Measurements from ENCODE around the gene SMURF1. TPM values are rescaled to one million over a fixed set of nuclear protein-coding genes. Genes with fewer than 3 reads are reported as not detected.

SMURF1 gene
- total and polyA plus RNA-seq, 2 of the 4 experiments (the other 2 are of a cell fraction) = 13.4 to 20.3 TPM

DNA sequence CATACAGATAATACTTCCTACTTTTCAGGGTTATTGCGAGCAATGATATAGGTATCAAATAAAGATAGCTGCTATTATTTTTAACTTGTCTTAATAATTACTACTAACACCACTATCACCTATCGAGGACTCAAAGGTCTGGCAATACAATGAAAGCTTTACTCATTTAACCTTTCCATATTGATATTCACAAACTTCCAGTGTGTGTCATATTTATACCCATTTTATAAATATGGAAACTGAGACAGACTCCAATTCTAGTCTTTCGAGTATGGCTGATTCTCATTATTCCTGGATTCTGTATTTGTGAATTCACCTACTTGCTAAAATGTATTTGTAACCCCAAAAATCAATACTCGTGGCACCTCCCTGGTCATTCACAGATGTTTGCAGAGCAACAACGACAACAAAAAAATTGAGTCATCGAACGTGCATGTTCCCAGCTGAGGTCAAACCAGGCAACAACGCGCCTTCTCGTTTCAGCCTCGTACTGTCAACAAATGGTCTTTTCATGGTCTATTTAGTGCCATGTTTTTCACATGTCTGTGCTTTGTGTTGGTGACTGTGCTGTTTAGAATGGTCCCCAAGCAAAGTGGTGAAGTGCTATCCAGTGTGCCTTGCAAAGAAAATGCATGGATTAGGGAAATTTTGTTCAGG lies 51.7 kb downstream of the SMURF1 start:
- Histone ChIP-seq H3K27ac (ENCODE audit: insufficient read depth, low read length) (no peak overlapping the region), H3K4ac (ENCODE audit: low read depth, low read length) (no peak overlapping the region), H3K4me3 (ENCODE audit: insufficient read depth, low read depth, low read length) (no peak overlapping the region), H3K18ac (ENCODE audit: low read depth, low read length) (no peak overlapping the region), H3K27me3 (ENCODE audit: control insufficient read depth, insufficient read depth, low read length) (no peaks in the 10 kb centered on the region), H2AFZ (replicated peaks; ENCODE audit: low read length, poor library complexity) (no peak overlapping the region), H4K20me1 (ENCODE audit: insufficient read depth, low read length) (peaks cover 64% of the 10 kb centered on the region), H3K9me1 (ENCODE audit: insufficient read depth, low read length) (peaks cover 20% of the 10 kb centered on the region), H3K79me1 (ENCODE audit: low read depth in 1 of 2, low read length in 2 of 2) (peaks cover 24 to 75% of the 10 kb centered on the region in 2 experiments), H3K9ac (ENCODE audit: low read depth, low read length) (no peak overlapping the region), H3K14ac (replicated peaks; ENCODE audit: low read depth, low read length) (no peak overlapping the region), H2AK9ac (replicated peaks; ENCODE audit: low read depth, low read length, poor library complexity) (no peak overlapping the region), H2AK5ac (ENCODE audit: low read depth, low read length) (0 out of 2 replicates have a peak overlapping the region, but pooled peaks have one; percentile 26), H3K56ac (ENCODE audit: extremely low read depth, insufficient read depth, low read length) (no peak overlapping the region), H2BK15ac (ENCODE audit: low read depth, low read length) (no peak overlapping the region), H2BK5ac (ENCODE audit: low read depth, low read length, poor library complexity, severe bottlenecking) (no peak overlapping the region), H2BK20ac (ENCODE audit: low read depth, low read length) (no peak overlapping the region), H4K5ac (ENCODE audit: low read depth, low read length) (no peak overlapping the region), H3K4me1 (ENCODE audit: control insufficient read depth, insufficient read depth, low read length) (peaks cover 9% of the 10 kb centered on the region), H4K91ac (ENCODE audit: insufficient read depth, low read depth, low read length) (no peak overlapping the region), H3K9me3 (ENCODE audit: control insufficient read depth, insufficient read depth, low read length) (no peaks in the 10 kb centered on the region), H3K36me3 (ENCODE audit: control insufficient read depth, insufficient read depth, low read length) (no peaks in the 10 kb centered on the region), H4K8ac (ENCODE audit: low read depth in 2 of 2, low read length in 2 of 2) (no peak overlapping the region), H3K4me2 (ENCODE audit: low read depth, low read length) (no peak overlapping the region), H3K23ac (ENCODE audit: low read depth, low read length) (no peak overlapping the region), H2BK120ac (ENCODE audit: low read depth, low read length) (no peak overlapping the region)
- no TSS peak for BruUV-seq (replicated peaks)
- in situ Hi-C loops (cut with MboI; ENCODE audit: low sequenced_read_pairs) (no loop called here), intact Hi-C loops (cut with micrococcal nuclease) (no loop called here), dilution Hi-C loops (cut with HindIII; ENCODE audit: low sequenced_read_pairs, unreplicated experiment) (no loop called here)
- TF ChIP-seq RAD21 (IDR thresholded peaks at IDR 0.05; ENCODE audit: low read length) (no peak), RFX5 (IDR thresholded peaks at IDR 0.05; ENCODE audit: low read depth, low read length) (no peak), MAZ (IDR thresholded peaks at IDR 0.05; ENCODE audit: borderline replicate concordance, low read depth, low read length) (no peak)
- DNase-seq (no peak), ATAC-seq (ENCODE audit: low read depth) (no peak)
- WGBS, 2 experiments (ENCODE audit: extremely low coverage in 2 of 2, insufficient read length in 1 of 2) = 93% methylated on average over 8 of the region's 11 CpGs; no CpG with 5 or more reads in 1 of the 2 experiments
- POLR2A ChIA-PET (ENCODE audit: unreplicated experiment) = no interaction called here
- CTCF ChIA-PET = no interaction called here
